Breast epithelium (tissue), 4 donors: ENCODE results near the gene MYO18B. TPM values are rescaled to one million over a fixed set of nuclear protein-coding genes. Genes with fewer than 3 reads are reported as not detected.

Experiments used
- DNase-seq, 2 donors: peaks; one replicate each; pipeline ENCODE4 v3.0.0-alpha.2; 2019; ENCODE audit warnings: low spot score in 2 of 2
- H3K27ac ChIP-seq, 2 donors: fragments of 200-600 bp; sonication (generic) in 1 of 2; one replicate each; pipeline ENCODE4 v1.5.1; 2016 to 2019; ENCODE audit warnings: mild to moderate bottlenecking in 1 of 2
- H3K27me3 ChIP-seq, 2 donors: fragments of 200-600 bp; sonication (generic) in 1 of 2; one replicate each; pipeline versions ENCODE4 v1.5.1 to v1.6.0; 2017 to 2019; ENCODE audit warnings: control low read depth in 1 of 2, mild to moderate bottlenecking in 1 of 2
- H3K36me3 ChIP-seq: fragments of 200-600 bp; one replicate; pipeline ENCODE4 v1.5.1; 2019
- H3K4me1 ChIP-seq, 2 donors: fragments of 200-600 bp; sonication (generic); one replicate each; pipeline ENCODE4 v1.5.1; 2016 to 2019; ENCODE audit warnings: control low read depth in 1 of 2
- H3K4me3 ChIP-seq, 3 donors: fragments of 200-600 bp; sonication (generic); 1 replicate in 2 of 3; 2 replicates in 1 of 3; pipeline ENCODE4 v1.5.1; 2016 to 2019; ENCODE audit warnings: mild to moderate bottlenecking in 3 of 3, moderate library complexity in 2 of 3
- H3K9me3 ChIP-seq, 2 donors: fragments of 200-600 bp; sonication (generic) in 1 of 2; one replicate each; pipeline ENCODE4 v1.5.1; 2016 to 2019; ENCODE audit warnings: control low read depth in 1 of 2
- CTCF ChIP-seq, 3 donors: fragments of 450-650 bp; IDR thresholded peaks; one replicate each; pipeline ENCODE4 v1.5.1; 2016 to 2017; ENCODE audit warnings: antibody characterized with exemption in 3 of 3, mild to moderate bottlenecking in 3 of 3, moderate library complexity in 3 of 3
- POLR2A ChIP-seq: fragments of 450-650 bp; IDR thresholded peaks from one replicate; pipeline ENCODE4 v1.6.1; 2016; ENCODE audit warnings: antibody characterized with exemption, mild to moderate bottlenecking, moderate library complexity
- POLR2AphosphoS5 ChIP-seq, 3 donors: sonication (generic); formaldehyde crosslinking; IDR thresholded peaks; one replicate each; pipeline ENCODE4 v1.6.1; 2017; ENCODE audit warnings: antibody characterized with exemption in 3 of 3
- intact Hi-C: fragments of 100-400 bp; cut with DNase I; formaldehyde crosslinking; loops from one replicate; pipeline ENCODE4 v1.15.1; 2023; ENCODE audit warnings: low total_unique reads
- total RNA-seq, 3 donors: library from RNA; depleted of rRNA; stranded (reverse); fragments of >200 nt; gene quantifications; one replicate each; pipeline ENCODE4 v1.1.0, GENCODE V29; 2016

The MYO18B gene
- total RNA-seq, 3 donors from 2014 or later = under 0.01 to 0.16 (median 0.15) TPM

- TF ChIP-seq POLR2AphosphoS5 (IDR thresholded peaks at IDR 0.05) (no peak), POLR2A (no peak), CTCF (IDR thresholded peaks at IDR 0.05) (no peak)
- intact Hi-C loops = no loop called here
Measured at GRCh38 chr22:25802018-25802417, 60.0 kb downstream of the MYO18B start.

GRCh38 chr22:25804676-25805075 lies 62.7 kb downstream of the MYO18B start:
- TF ChIP-seq POLR2A (no peak), POLR2AphosphoS5 (IDR thresholded peaks at IDR 0.05) (no peak), CTCF (IDR thresholded peaks at IDR 0.05) (no peak)
- no peak for DNase-seq

More at GRCh38 chr22:25802018-25802417, 60.0 kb downstream of the MYO18B start:
- H3K27ac ChIP-seq = no peak overlapping the region
- H3K36me3 ChIP-seq = no peaks in the 10 kb centered on the region
- H3K9me3 ChIP-seq = peaks cover 0 to under 1% of the 10 kb centered on the region in 2 donors
- H3K27me3 ChIP-seq = peaks cover 0 to 14% of the 10 kb centered on the region in 2 donors
- H3K4me1 ChIP-seq = no peaks in the 10 kb centered on the region
- no peak for DNase-seq
- H3K4me3 ChIP-seq = no peak overlapping the region

GRCh38 chr22:25806579-25806978 lies 64.6 kb downstream of the MYO18B start:
- intact Hi-C loops = no loop called here
- H3K27ac ChIP-seq = no peak overlapping the region

More at GRCh38 chr22:25804676-25805075, 62.7 kb downstream of the MYO18B start:
- Histone ChIP-seq H3K27ac (no peak overlapping the region), H3K36me3 (no peaks in the 10 kb centered on the region), H3K4me3 (no peak overlapping the region), H3K9me3 (peaks cover 0 to 7% of the 10 kb centered on the region in 2 donors), H3K4me1 (no peaks in the 10 kb centered on the region), H3K27me3 (peaks cover 0 to 16% of the 10 kb centered on the region in 2 donors)
- intact Hi-C loops = no loop called here

GRCh38 chr22:25814685-25815084 lies 72.7 kb downstream of the MYO18B start:
- no peak overlapping the region for H3K4me3 ChIP-seq
- H3K36me3 ChIP-seq = no peaks in the 10 kb centered on the region
- no peak for DNase-seq
- H3K9me3 ChIP-seq = no peaks in the 10 kb centered on the region
- TF ChIP-seq POLR2A (no peak), POLR2AphosphoS5 (IDR thresholded peaks at IDR 0.05) (no peak), CTCF (IDR thresholded peaks at IDR 0.05) (no peak)
- H3K27ac ChIP-seq = no peak overlapping the region
- peaks cover 0 to 11% of the 10 kb centered on the region in 2 donors for H3K27me3 ChIP-seq
- H3K4me1 ChIP-seq = no peaks in the 10 kb centered on the region
- intact Hi-C loops = no loop called here

More at GRCh38 chr22:25806579-25806978, 64.6 kb downstream of the MYO18B start:
- DNase-seq = no peak
- Histone ChIP-seq H3K4me1 (no peaks in the 10 kb centered on the region), H3K9me3 (peaks cover 0 to 7% of the 10 kb centered on the region in 2 donors), H3K27me3 (peaks cover 0 to 11% of the 10 kb centered on the region in 2 donors), H3K36me3 (no peaks in the 10 kb centered on the region), H3K4me3 (no peak overlapping the region)
- no peak for TF ChIP-seq POLR2AphosphoS5 (IDR thresholded peaks at IDR 0.05)
- no peak for TF ChIP-seq POLR2A
- TF ChIP-seq CTCF (IDR thresholded peaks at IDR 0.05) = no peak

- Histone ChIP-seq H3K4me1 (no peaks in the 10 kb centered on the region), H3K9me3 (no peaks in the 10 kb centered on the region), H3K27me3 (peaks cover 0 to 11% of the 10 kb centered on the region in 2 donors), H3K4me3 (no peak overlapping the region), H3K27ac (no peak overlapping the region), H3K36me3 (no peaks in the 10 kb centered on the region)
- intact Hi-C loops = no loop called here
- no peak for TF ChIP-seq POLR2A
- no peak for TF ChIP-seq POLR2AphosphoS5 (IDR thresholded peaks at IDR 0.05)
- no peak for TF ChIP-seq CTCF (IDR thresholded peaks at IDR 0.05)
- no peak for DNase-seq
Measured at GRCh38 chr22:25815561-25815960, 73.6 kb downstream of the MYO18B start.
